HG03095 (cell line): ENCODE measurements around the gene IMP4.
"Not testable (repeated sequence)": the region's sequence is repeated elsewhere in the genome, so short reads cannot be mapped to it uniquely, and the experiment has no call there.

ENCODE experiments used
- ATAC-seq: cut with Tn5 transposase; IDR thresholded peaks from one replicate; pipeline ENCODE4 v1.9.1; 2021; ENCODE audit warnings: moderate library complexity; ENCODE audit not compliant: unreplicated experiment

The IMP4 gene, protein sequence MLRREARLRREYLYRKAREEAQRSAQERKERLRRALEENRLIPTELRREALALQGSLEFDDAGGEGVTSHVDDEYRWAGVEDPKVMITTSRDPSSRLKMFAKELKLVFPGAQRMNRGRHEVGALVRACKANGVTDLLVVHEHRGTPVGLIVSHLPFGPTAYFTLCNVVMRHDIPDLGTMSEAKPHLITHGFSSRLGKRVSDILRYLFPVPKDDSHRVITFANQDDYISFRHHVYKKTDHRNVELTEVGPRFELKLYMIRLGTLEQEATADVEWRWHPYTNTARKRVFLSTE

DNA sequence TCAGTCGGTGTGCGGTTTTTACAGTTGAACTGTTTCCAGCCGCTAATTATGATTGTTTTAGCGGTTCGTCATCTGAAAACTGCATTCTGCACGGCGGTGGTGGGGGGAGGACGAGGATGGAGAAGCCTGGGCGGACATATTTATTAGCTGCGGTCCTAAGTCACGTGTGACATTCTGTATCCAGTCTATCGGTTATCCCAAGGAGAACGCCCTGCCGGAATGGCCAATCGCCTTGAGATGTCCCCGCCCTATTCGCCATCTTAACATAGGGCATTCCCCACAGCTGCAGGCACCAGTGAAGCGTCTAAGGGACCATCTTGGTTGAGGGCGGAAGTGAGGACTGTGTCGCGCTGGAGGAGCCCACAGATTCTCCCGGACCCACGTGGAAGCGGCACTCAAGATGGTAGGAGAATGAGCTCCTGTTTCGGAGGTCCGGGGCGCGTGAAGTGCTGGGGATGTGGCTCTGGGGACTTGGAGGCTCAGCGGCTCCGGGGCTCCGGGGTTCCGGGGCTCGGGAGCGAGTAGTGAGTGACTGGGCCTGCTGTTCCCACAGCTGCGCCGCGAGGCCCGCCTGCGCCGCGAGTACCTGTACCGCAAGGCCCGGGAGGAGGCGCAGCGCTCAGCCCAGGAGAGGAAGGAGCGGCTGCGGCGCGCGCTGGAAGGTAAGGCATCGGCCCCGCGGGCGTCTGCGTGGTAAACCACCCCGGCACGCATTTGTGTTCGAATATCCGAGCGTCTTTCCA, at the start of gene IMP4:
TSS of gene IMP4 (plus strand) at position 365 of the 743 bp plus-strand sequence. CDS start at position 401, 36 bp downstream.
- ATAC-seq, result peak; percentile 87

DNA sequence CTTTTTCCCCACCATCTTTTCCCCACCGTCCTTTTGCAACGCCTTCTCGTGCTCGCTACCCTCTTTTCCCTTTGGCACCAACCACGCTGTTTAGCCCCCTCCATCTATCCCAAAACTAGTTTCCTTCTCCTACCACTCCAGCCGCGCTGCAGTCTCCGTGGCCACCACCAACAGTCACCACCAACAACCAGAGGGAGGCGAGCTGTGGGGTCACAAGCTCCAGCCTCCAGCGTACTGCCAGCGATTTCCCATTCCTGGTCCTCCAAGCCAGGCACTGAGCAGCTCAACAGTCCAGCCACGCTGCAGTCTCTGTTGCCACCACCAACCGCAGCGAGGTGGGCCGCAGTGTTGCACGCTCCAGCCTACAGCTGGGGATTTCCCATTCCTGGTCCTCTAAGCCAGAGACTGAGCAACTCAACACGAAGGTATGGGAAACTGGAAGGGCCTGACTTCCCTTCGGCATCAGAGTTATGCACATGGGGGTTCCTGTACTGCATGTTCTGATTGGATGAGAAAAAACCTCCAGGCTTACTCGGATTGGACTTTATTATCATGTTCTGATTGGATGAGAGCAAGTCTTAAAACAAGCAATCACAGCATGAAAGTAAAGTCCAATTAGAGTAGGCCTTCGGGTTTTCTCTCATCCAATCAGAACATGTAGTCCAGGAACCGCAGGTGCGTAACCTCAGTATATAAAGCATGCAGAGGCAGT, 42.3 kb upstream of the IMP4 start:
- ATAC-seq, result no peak

DNA sequence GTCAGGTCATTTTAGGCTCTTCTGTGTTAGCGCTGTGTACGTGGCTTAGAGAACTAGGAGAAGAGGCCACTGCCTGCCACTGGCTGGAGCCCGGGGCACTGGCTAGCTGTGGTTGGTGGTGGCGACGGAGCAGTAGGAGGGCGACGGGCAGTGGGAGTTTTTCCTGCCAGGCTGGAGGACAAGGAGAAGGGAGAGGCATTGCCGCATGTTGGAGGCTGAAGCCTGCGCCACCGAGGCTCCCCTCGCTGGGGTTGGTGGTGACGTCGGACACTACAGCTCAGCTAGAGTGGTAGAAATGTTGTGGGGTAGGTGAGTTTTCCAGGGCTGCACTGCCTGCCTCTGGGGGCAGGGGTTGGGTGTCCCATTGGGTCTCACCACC, 41.7 kb upstream of the IMP4 start:
- ATAC-seq, result no peak

DNA sequence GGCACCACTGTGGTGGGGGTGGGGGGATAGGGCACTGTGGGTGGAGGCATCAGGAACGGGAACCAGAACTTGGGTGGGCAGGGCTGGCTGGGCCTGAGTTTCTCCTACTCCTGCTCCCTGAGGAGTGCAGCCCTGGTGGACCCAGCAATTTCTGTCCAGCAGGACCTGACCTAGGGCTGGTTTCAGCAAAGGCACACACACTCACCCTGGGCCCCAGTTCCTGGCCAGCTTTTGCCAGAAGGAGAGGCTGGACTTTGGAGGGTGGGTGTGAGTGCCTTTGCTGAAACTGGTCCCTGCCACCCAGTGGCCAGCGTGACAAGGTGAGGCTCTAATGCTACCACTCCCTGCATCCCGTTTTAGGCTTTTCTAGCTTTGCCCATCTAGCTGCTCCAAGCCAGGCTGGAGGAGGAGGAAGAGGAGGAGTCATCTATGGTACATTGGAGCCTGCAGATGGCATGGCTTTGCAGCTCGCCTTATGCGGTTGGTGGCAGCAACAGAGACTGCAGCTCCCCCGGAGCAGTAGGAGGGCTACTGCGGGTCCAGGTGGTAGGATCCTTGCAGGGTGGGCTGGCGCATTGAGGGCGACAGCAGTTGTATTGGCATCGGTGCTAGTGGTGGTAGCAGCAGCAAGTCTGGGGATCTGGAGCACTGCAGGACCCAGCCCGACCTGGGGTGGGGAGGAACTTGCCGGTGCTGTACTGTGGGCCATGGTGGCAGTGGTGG, 40.4 kb upstream of the IMP4 start:
- ATAC-seq, result no peak

DNA sequence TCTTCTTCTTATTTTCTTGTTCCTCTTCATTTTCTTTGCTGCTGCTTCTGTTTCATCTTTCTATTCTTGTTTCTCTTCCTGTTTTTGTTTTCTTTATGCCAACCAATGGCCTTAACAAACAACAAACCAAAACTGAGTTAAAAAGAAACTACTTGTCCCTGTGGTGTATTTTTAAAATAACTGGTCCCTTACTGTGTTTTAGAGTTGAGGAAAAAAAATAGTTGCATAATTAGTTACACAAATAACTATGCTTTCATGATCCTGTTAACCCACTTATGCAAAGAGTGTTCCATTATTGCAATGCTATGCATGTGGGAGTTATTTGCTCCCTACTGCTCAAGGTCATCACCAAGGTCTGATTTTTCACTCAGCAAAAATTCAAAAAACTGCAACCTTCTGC, 39.5 kb upstream of the IMP4 start:
- ATAC-seq, result peak; percentile 67

DNA sequence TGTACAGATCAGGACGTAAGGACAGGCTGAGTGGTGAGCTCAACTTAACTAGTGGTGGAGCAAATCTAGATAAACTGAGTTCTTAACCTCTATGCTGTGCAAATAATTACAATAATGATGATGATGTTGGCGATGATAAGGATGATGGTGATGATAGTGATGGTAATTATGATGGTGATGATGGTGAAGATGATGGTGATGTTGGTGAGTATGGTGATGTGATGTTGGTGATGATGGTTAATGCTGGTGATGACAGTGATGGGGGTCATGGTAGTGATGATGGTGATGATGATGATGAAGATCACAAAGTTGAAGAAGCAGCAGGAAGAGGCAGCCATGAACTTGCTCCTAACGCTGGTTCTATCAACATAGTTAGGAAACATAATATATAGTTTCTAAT, 38.0 kb upstream of the IMP4 start:
- no peak for ATAC-seq

DNA sequence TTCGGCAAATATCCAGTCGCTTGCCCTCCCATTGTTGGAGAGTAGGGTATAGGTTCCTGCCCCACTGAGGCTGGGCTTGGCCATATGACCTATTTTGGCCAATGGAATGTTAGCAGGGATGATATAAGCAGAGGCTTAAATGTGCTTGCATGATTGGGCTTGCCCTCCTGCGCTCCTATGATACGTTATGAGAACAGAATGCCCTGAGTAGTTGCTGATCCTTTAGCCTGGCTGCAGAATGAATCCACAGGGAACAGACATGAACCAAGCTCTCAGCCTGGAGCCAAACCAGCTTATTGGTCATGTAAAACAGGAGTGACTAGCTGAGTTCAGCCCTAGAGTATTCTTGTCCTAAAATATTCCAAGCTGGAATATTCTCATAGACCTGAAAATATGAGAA, 34.8 kb upstream of the IMP4 start:
- ATAC-seq, result no peak

DNA sequence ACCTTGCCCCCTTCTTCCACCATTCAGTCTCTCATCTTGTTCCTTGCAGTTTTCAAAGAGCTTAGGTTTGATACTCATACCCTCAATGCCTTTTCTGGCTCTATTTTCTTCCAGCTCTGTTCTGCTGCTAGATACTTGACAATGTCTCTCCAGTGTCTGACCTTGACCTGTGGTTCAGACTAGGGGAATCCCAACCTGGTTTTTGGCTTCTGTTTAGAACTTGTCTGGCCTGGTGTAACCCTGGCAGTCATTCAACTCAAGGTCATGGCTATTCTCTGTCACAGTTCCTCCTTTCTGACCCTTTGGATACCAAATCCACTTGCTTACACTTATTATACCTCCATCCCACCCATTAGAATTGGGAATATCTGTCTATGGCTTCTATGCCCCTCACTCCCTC, 31.8 kb upstream of the IMP4 start:
- no peak for ATAC-seq

DNA sequence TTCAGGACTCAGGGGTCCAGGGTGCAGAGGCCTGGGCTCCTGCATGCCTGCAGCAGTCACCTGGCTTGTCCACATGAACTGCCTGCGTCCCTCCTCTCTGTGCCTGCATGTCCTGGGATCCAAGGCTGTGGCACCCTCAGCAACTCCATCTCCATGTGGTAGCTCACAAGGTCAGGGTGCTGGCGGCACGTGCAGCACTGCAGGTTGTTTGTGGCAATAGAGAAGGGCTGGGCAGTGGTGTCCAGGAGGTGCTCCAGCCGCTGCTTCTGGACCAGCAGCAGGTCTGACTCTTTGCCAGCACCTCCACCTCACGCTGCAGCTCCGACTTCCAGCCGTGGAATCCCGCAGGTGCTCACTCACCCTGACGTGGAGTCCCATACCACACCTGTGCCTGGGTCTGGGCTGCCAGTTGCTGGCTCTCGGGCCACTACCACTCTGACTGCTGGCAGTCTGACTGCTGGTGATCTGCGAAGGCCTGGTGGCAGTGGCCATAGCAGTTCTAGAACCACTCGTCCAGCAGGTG, 28.8 kb upstream of the IMP4 start:
- ATAC-seq, result no peak

DNA sequence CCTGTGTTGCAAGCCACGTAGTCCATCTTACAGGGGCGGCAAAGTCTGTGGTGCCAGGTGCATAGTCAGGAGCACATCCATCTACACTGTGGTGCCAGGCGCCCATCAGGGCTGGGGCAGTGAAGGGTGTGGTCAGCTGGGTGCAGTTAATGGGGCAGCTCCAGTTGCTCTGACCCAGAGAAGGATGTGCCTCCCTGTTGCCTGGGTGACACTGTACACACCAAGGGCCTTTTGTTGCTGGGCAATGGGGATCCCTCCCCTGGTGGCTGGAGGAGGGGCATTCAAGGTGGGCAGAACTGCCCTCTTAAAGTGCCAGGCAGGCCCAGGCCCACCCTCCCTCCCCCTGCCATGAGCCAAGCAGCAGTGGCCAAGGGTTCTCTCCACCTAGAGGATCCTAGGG, 28.3 kb upstream of the IMP4 start:
- no peak for ATAC-seq

DNA sequence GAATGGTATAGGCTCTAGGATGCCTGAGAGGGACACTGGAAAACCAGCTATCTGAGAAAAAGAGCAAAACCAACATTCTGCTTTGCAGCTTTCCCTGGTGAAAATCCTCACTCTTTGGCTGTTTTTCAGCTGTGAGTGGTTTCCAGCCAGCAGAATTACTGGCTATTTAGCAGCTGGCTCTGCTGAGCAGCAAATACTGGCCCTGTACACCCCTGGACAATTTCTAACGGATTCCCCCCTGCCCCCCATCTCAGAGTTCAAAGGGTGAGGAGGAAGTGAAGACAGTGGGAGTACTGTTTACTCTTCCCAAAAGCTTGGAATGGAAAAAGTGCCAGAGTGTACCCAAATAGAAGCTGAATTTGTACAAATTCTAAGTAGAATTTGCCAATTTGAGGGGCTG, 26.1 kb upstream of the IMP4 start:
- no peak for ATAC-seq

DNA sequence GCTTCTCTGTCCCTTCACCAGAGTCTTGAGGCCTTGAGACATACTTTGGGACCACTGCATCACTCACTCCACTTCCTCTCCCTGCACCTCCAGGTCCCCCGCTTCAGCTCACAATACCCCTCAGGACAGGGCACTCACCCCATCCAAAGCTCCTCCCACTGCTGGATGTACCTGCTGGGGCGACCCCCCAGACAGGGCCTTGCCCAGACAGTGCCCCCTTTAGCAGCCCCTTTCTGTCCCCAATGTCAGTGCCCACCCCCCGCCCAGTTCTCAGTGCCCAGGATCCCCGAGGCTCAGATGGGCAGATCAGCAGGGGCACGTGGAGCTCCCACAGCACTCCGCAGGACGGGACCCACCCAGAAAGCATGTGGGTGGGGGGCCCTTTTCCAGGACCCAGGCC, 23.8 kb upstream of the IMP4 start:
- no peak for ATAC-seq

DNA sequence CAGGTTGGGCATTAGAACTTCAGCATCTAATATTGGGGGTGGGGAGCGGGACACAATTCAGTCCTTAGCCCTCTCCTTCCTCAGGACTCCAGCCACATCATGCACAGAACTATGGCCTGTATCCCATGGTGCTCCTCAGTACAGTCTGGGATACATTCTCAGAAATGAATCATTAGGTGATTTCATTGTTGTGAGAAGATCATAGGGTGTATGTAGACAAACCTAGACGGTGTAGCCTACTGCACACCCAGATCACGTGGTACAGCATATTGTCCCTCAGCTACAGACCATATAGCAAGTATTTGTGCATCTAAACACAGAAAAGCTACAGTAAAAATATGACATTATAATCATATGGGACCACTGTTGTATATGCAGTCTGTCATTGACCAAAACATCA, 23.2 kb upstream of the IMP4 start:
- no peak for ATAC-seq

DNA sequence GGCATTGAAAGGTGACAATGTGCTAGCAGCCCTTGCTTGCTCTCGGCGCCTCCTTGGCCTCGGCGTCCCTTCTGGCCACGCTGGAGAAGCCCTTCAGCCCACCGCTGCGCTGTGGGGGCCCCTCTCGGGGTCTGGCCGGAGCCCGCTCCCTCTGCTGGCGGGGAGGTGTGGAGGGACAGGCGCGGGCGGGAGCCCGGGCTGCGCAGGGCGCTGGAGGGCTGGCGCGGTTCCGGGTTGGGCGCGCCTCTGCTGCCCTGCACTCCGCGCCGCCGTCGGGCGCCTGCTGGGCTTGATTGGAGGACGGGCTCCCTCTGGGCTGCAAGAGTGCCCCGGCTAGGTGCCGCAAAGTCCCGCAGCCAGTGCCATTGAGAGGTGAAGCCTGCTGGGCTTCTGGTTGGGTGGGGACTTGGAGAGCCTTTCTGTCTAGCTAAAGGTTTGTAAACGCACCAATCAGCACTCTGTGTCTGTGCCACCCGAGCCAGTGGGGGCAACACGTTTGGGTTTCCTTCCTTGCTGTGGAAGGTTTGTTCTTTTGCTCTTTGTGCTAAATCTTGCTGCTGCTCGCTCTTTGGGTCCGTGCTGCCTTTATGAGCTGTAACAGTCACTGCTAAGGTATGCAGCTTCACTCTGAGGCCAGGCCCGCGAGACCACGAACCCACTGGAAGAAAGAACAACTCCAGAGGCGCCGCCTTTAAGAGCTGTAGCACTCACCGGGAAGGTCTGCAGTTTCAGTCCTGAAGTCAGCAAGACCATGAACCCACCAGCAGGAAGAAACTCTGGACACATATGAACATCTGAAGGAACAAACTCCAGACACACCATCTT, 14.8 kb upstream of the IMP4 start:
- ATAC-seq, result no peak

DNA sequence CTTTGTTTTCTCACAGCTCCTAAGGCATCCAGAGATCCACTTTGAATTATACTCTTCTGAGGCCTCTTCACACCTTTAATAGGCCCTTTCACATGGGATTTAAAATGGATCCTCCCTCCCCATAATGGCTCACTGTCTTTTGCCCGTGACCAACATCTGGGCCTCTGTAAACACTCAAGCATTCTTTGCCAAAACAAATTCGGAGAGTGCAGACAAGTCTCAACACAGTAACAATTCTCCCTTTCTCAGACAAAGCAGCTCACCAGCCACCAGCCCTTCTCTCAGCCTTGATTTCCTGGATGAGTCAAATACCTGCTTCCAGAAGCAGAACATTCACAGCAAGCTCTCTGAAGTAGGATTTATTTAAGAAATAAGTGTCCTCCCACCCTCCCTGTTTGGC, 14.0 kb upstream of the IMP4 start:
- no peak for ATAC-seq

DNA sequence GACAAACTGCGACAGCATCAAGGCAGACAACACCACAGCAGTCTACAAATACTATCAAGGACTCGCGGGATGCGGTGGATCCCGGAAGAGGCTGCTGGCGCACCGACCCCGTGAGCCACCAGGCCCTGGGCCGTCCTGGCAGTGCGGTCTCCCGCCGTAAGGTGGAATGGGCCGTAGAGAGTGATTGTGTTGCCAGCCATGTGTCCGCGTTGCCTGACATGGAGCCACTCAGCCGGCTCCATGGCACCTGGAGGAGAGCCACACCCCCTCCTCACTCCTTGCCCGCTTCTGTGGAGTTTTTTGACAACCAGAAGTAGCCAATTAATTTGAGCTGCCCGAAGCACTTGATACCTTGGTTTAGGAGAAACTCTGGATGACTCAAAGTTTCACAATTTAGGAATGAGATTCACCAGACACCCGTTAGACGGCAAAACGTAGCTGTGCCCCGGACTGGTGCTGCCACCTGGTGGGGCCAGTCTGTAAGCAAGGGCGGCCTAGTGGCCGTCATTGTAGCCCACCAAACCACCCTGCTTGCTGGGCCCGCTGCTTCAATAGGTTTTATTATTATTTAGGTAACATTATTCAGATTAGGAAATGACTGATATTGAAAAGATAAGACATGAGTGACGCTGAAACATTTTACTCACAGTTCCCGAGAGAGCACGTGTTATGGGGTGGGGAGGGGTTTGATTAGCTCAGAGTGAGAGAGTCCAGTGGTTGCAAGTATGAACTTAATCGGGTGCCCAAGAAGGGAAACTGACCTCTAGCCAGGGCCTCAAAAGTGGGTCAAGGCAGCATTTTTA, 10.2 kb upstream of the IMP4 start:
- peak; percentile 75 for ATAC-seq

DNA sequence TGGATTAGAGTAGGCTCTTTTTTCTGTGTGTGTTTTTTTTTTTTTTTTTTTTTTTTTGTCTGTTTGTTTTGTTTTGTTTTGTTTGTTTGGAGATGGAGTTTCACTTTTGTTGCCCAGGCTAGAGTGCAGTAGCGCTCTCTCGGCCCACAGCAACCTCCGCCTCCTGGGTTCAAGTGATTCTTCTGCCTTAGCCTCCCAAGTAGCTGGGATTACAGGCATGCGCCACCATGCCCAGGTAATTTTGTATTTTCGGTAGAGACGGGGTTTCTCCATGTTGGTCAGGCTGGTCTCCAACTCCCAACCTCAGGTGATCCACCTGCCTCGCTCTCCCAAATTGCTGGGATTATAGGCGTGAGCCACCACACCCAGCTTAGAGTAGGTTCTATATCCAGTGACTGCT, 9.4 kb upstream of the IMP4 start:
- ATAC-seq, result not testable (repeated sequence)

DNA sequence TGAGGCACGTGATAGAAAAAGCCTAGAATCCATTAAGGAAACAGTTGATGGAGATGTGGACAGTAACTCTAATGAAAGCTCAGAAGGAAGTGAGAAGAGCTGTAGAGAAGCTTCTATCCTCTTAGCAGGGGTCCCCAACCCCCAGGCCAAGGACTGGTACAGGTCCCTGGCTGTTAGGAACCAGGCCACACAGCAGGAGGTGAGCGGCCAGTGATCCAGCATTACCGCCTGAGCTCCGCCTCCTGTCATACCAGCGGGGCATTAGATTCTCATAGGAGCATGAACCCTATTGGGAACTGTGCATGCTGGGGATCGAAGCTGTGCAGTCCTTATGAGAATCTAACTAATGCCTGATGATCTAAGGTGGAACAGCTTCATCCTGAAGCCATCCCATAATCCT, 8.7 kb upstream of the IMP4 start:
- no peak for ATAC-seq

DNA sequence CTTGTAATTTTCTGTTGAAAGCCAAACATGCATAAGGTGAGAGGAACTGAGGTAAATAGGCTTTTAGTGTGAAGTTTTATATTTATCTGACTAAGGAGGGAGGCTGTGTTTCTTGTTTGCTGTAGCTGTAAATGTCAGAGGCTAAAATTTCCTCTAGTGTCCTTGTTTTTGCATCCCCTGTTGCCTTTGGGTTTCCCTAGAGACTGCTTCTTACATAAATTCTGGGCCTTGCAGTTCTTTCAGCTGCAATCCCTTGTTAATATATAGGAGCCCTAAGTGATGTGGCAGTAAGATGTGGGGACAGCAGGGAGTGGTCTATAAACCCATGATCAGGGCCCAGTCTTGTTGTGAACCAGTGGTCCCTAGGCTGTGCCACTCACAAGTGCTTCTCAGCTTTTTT, 7.5 kb upstream of the IMP4 start:
- no peak for ATAC-seq
